HG03280 (cell line): ENCODE results near the gene CREG1.

Experiments used
- ATAC-seq: cut with Tn5 transposase; IDR thresholded peaks from one replicate; pipeline ENCODE4 v1.9.1; 2021; ENCODE audit warnings: mild to moderate bottlenecking, moderate library complexity; ENCODE audit not compliant: unreplicated experiment

Gene CREG1

DNA sequence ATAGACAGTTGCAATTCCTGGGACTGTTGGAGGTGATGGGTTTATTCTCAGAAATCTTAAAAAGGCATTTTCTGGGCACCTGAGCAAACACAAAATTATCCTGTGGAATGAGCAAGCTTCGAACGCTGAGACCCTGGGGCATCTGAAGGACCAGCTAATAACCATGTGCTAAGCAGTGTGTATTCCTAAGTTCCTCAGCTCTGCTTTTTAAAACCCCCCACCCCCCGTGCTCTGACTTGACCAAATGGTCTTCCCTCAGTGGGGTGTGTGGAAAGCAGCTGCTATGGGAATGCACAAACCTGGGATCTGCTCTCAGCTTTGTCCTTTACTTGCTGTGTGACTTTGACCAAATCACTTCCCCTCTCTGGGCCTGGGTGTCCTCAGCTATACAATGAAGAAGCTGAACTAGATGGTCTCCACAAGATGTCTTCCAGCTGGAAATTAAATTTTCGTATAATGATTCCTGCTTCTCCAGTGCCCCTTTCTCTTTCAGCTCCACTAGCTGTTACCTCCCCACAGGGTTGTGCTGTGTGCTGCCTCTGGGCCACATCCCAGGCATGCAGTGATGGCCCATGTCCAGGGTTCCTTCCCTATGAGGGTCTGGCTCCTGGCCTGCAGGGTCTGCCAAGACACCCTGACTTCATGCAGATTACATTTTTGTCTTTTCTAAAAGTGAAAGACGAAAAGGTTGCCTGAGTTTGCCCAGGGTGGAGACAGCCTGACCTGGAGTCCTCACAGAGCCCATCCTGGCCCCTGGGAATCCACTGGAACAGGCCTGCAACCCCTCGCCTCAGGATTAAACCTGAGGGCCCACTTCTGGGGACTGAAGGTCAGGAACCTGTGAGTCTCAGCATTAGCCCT, 20.4 kb downstream of the CREG1 start:
- no peak for ATAC-seq

- no peak for ATAC-seq
Observed at GRCh38 chr1:167532375-167532774, 21.2 kb downstream of the CREG1 start.

DNA sequence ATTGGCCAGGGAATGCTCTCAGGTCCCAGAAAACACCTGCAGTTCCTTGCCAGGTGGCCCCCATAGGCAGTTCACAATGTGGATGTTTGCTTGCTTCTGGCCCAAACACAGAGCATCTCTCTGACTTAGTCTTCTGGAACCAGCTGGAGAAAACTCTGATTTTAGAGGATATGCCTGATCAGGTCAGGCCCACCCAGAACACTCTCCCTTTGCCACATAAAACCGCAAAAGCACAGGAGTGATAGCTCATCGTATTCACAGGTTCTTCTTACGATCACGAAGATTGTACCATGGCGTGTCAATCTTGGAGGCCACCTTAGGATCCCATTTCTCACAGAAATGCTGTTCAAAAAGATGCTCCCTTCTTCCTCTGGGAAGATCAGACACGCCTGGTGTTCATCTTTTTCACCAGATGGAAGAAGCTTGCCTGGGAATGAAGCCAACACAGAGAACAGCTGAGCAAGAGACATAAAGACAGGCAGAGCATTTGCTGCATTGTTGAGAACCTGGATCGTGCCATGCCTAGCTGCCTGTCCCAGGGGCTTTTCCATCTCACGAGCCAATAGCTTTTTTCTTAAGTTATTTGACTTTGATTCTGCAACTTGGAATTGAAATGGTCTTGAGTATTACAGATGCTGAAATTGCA, 23.6 kb downstream of the CREG1 start:
- no peak for ATAC-seq

- ATAC-seq, result no peak
Observed at GRCh38 chr1:167528057-167528728, 25.4 kb downstream of the CREG1 start.

DNA sequence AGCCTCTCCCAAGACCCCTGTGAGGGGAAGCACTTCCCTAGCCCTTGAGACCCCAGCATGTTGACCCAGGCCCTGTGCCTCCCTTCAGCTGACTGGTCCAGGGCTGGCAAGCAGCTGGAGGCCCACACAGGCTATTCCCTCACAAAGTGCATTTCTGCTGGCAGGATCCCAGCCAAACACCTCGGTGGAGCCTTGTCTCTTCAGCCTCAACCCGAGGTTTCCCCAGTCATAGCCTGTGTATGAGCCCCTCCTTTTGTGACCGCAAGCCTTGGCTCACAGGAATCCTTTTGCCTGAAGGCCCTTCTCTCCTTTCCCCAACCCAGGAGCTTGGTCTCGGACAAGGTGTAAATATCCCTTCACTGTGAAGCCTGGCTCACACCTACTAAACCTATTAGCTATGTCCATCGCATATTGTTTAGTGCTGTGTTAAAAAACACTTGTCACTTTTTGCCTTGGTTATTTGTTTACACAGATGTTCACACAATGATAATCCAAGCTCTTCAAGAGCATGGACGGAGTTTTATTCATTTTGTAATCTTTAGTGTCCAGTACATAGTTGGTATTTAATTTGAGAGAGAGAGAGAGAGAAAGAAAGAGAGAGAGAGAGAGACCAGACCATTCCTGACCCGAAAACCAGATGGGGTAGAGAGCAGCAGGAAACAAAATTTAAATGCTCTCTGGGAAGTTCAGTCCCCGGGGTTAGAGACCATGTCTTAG, 26.7 kb downstream of the CREG1 start:
- no peak for ATAC-seq

DNA sequence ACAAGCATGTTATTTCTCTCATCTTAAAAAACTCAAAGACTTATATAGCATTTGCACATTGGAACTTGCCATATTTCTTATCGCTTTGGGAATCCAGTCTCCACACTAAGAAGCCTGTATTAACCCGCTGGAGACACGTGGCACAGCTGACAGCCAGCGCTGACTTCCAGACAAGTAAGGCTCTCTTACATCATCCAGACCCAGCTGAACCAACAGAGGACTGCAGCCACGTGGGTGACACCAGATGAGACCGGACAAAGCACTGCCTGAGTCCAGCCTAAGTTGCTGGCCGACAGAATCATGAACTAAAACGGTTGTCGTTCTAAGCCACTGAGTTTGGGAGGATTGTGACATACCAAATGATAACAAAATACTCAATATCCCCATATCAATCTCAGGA, 28.9 kb downstream of the CREG1 start:
- no peak for ATAC-seq

DNA sequence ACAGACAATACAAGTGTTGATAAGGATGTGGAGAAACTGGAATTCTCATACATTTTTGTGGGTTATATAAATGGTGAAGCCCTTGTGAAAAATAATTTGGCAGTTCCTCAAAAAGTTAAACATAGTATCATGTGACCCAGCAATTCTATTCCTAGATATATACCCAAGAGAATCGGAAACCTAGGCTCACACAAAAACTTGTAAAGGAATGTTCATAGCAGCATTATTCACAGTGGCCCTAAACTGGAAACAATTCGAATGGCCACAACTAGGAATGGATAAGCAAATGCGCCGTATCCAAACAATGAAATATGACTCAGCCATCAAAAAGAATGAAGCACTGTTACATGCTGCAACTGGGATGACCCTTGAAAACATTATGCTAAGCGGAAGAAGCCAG, 31.3 kb downstream of the CREG1 start:
- no peak for ATAC-seq

DNA sequence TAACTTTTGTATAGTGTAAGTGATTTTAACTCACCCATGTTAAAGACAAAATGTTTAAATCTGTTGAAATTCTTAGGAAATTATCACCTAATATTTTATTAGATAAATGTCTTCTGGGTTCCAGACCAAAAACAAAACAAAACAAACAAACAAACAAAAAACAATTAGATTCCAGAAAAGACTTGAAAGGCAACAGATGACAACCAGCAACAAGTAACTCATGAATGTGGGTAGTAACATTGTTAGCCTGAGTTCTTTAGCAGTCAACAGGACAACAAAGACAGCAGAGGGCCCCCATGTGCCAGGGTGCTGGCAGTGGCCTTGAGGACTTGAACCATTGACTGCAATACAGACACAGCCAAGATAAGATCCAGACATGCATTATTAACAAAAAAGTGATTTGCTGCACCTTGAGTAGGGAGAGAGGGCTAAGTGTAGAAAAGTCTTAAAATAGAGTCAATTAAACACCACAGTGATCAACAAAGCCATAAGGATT, 32.8 kb downstream of the CREG1 start:
- ATAC-seq, result no peak

- ATAC-seq, result no peak
Observed at GRCh38 chr1:167518331-167518700, 35.2 kb downstream of the CREG1 start, which contains the start of gene CD247. CD247 (minus strand) TSS chr1:167518529; CDS start chr1:167518465, 64 bp downstream.

DNA sequence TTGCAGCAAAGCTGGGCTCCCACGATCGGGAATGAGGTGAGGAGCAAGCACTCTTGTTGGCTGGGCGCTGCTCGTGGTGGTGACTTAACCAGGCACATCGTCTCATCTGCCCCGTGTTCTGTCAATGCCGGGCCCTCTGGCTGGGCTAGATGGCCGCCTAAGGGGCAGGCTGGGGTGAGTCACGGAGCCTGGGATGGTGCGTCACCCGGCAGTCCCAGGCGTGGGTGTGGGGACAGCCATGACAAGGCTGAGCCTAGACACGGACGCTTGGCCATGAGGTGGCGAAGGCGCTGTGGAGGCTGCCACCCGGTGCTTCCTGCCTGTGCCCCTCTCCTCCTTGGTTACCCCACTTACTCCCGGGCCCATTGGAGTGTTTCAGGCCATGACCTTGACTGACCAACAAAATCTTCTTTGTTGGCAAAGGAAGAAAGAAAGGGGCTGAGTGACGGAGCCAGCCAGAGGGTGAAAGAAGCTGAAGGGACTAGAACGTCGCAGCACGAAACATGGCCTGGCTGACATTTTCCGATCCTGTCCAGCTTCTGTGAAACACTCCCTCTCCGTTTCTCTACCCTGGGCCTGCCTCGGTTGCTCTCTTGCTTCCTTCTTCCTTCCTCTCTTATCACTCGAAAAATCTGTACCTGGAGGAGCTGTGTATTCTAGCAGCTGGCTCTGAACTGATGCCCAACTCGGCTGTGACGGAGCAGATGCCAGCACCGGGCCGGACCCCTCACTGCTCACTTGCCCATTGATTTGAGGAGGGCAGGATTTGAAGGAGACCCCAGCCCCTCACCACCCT, 35.8 kb downstream of the CREG1 start:
- no peak for ATAC-seq

GRCh38 chr1:167516404-167517388, 36.9 kb downstream of the CREG1 start:
- no peak for ATAC-seq

DNA sequence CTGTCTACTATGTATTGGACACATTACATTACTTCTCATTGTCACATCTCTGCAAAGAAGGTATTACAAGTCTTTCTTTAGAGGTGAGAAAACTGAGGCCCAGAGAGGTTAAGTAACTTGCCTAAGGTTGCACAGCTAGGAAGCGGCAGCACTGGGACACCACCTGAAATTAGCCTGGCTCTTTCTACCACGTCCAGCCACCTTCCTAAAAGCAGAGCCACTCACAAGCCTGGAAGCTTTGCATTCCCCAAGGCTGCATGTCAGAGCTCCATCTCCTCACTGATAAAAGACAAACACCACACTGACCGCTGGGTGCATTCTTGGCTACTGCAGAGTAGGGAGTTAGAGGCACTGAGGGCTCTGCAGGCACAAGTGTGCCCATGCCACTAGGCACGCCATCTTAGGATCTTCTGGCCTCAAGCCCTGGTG, 37.7 kb downstream of the CREG1 start:
- ATAC-seq, result no peak

DNA sequence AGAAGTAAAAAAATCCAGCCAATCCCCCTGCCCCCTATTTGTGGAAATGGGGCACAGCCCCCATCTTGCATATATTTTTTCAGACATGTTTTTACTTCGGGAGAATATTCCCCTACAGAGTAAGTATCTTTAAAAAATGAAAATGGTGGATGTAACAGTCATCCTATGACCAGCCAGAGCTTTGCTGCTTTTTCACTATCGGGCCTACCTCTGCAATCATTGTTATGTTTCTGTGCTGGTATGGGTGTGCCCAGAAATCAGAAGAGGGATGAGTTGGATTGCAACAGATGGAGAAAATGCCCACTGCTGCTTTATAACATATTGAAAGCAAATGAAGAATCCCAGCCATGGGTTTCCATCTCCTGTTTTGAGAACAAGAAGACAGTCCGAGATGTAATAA, 38.1 kb downstream of the CREG1 start:
- no peak for ATAC-seq

GRCh38 chr1:167514288-167514687, 39.3 kb downstream of the CREG1 start:
- ATAC-seq, result no peak

GRCh38 chr1:167512046-167512654, 41.4 kb downstream of the CREG1 start:
- no peak for ATAC-seq

- ATAC-seq, result no peak
Observed at GRCh38 chr1:167511374-167511986, 42.1 kb downstream of the CREG1 start.

DNA sequence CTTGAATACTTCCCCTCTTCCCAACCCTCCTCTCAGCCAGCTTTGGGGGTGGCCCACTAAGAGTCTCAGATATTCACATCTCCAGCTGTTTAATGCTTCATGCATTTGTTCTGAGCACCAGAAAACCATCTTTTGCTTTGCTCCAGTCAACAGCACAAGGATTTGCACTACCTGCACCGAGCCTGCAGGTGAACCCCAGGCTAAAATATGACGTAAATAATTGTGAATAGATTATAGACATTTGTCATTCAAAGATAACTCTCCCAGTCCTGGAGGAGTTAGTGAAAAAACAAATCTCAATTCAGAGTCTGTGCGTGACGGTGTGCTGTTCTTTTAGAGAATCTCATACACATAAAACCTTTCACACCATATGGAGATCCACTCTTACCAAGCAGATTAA, 42.7 kb downstream of the CREG1 start:
- ATAC-seq, result no peak

DNA sequence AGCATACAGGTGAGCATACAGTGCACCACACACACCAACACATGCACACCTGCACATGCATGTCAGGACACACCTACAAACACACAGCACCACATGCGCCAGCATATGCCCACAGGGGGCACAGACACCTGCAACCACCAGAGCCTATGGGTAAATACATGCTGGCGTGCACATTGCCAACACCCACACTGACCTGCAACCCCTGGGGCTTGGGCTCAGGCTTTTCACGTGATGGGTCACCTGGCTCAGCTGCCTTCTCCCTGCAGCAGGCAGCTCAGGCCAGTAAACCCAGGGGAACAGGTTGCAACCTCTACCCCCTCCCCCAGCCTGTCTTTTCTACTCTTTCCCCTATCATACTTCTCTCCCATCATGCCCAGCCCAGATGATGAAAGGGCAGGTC, 43.3 kb downstream of the CREG1 start:
- no peak for ATAC-seq
